Smooth muscle cell of the umbilical artery (primary cell): ENCODE results near the gene SLC30A7. TPM values are rescaled to one million over a fixed set of nuclear protein-coding genes. Genes with fewer than 3 reads are reported as not detected.

Source experiments
- total RNA-seq: library from RNA; depleted of rRNA; stranded (reverse); fragments of >200 nt; gene quantifications from 2 replicates; pipeline ENCODE4 v1.2.3, GENCODE V29; 2014

The SLC30A7 gene
- total RNA-seq: 58.2 and 68.9 TPM in 2 replicates

GRCh38 chr1:100895540-100896480, at the start of gene SLC30A7:
Gene SLC30A7, plus strand, starts transcription at chr1:100896090. Its CDS starts 173 bp downstream, at chr1:100896263.

GRCh38 chr1:100894603-100895539, 1.0 kb upstream of the SLC30A7 start, which contains the start of gene EXTL2:
Gene EXTL2, minus strand, starts transcription at chr1:100894842. Its CDS starts 6,085 bp downstream, at chr1:100888757.

GRCh38 chr1:101025657-101026429, 130.0 kb downstream of the SLC30A7 start, which contains the start of gene DPH5:
Gene DPH5, minus strand, starts transcription at chr1:101025784. Its CDS starts 341 bp downstream, at chr1:101025443.

Other genes starting within 250 kb of the SLC30A7 start
- gene VCAM1, start 176.3 kb upstream of the SLC30A7 start, total RNA-seq: 64.1 and 73.6 TPM in 2 replicates
- gene EXTL2, start 1.2 kb upstream of the SLC30A7 start, total RNA-seq: 53.7 and 62.1 TPM in 2 replicates
- gene DPH5, start 129.7 kb downstream of the SLC30A7 start, total RNA-seq: 27.8 and 31.8 TPM in 2 replicates